Breast epithelium (tissue), 4 donors: ENCODE results near the gene CDH18. TPM values are rescaled to one million over a fixed set of nuclear protein-coding genes. Genes with fewer than 3 reads are reported as not detected.

Experiments
- DNase-seq, 2 donors: peaks; one replicate each; pipeline ENCODE4 v3.0.0-alpha.2; 2019; ENCODE audit warnings: low spot score in 2 of 2
- H3K27ac ChIP-seq, 2 donors: fragments of 200-600 bp; sonication (generic) in 1 of 2; one replicate each; pipeline ENCODE4 v1.5.1; 2016 to 2019; ENCODE audit warnings: mild to moderate bottlenecking in 1 of 2
- H3K27me3 ChIP-seq, 2 donors: fragments of 200-600 bp; sonication (generic) in 1 of 2; one replicate each; pipeline versions ENCODE4 v1.5.1 to v1.6.0; 2017 to 2019; ENCODE audit warnings: control low read depth in 1 of 2, mild to moderate bottlenecking in 1 of 2
- H3K36me3 ChIP-seq: fragments of 200-600 bp; one replicate; pipeline ENCODE4 v1.5.1; 2019
- H3K4me1 ChIP-seq, 2 donors: fragments of 200-600 bp; sonication (generic); one replicate each; pipeline ENCODE4 v1.5.1; 2016 to 2019; ENCODE audit warnings: control low read depth in 1 of 2
- H3K4me3 ChIP-seq, 3 donors: fragments of 200-600 bp; sonication (generic); 1 replicate in 2 of 3; 2 replicates in 1 of 3; pipeline ENCODE4 v1.5.1; 2016 to 2019; ENCODE audit warnings: mild to moderate bottlenecking in 3 of 3, moderate library complexity in 2 of 3
- H3K9me3 ChIP-seq, 2 donors: fragments of 200-600 bp; sonication (generic) in 1 of 2; one replicate each; pipeline ENCODE4 v1.5.1; 2016 to 2019; ENCODE audit warnings: control low read depth in 1 of 2
- CTCF ChIP-seq, 3 donors: fragments of 450-650 bp; IDR thresholded peaks; one replicate each; pipeline ENCODE4 v1.5.1; 2016 to 2017; ENCODE audit warnings: antibody characterized with exemption in 3 of 3, mild to moderate bottlenecking in 3 of 3, moderate library complexity in 3 of 3
- POLR2A ChIP-seq: fragments of 450-650 bp; IDR thresholded peaks from one replicate; pipeline ENCODE4 v1.6.1; 2016; ENCODE audit warnings: antibody characterized with exemption, mild to moderate bottlenecking, moderate library complexity
- POLR2AphosphoS5 ChIP-seq, 3 donors: sonication (generic); formaldehyde crosslinking; IDR thresholded peaks; one replicate each; pipeline ENCODE4 v1.6.1; 2017; ENCODE audit warnings: antibody characterized with exemption in 3 of 3
- intact Hi-C: fragments of 100-400 bp; cut with DNase I; formaldehyde crosslinking; loops from one replicate; pipeline ENCODE4 v1.15.1; 2023; ENCODE audit warnings: low total_unique reads
- total RNA-seq, 3 donors: library from RNA; depleted of rRNA; stranded (reverse); fragments of >200 nt; gene quantifications; one replicate each; pipeline ENCODE4 v1.1.0, GENCODE V29; 2016

Gene CDH18
- total RNA-seq, 3 donors from 2014 or later: not detected

GRCh38 chr5:19676895-19677294, 311.1 kb downstream of the CDH18 start:
- intact Hi-C loops: no loop called here
- H3K36me3 ChIP-seq: no peaks in the 10 kb centered on the region
- H3K4me1 ChIP-seq: no peaks in the 10 kb centered on the region
- no peak for TF ChIP-seq POLR2A
- no peak for TF ChIP-seq POLR2AphosphoS5 (IDR thresholded peaks at IDR 0.05)
- no peak for TF ChIP-seq CTCF (IDR thresholded peaks at IDR 0.05)
- H3K4me3 ChIP-seq: no peak overlapping the region
- no peaks in the 10 kb centered on the region for H3K9me3 ChIP-seq
- no peak for DNase-seq
- H3K27me3 ChIP-seq: no peaks in the 10 kb centered on the region
- no peak overlapping the region for H3K27ac ChIP-seq

- H3K36me3 ChIP-seq: no peaks in the 10 kb centered on the region
- intact Hi-C loops: no loop called here
- H3K27me3 ChIP-seq: no peaks in the 10 kb centered on the region
- DNase-seq: no peak
- no peaks in the 10 kb centered on the region for H3K4me1 ChIP-seq
- no peak overlapping the region for H3K4me3 ChIP-seq
- no peak overlapping the region for H3K27ac ChIP-seq
- TF ChIP-seq POLR2AphosphoS5 (IDR thresholded peaks at IDR 0.05): no peak
- no peak for TF ChIP-seq CTCF (IDR thresholded peaks at IDR 0.05)
- TF ChIP-seq POLR2A: no peak
- H3K9me3 ChIP-seq: no peaks in the 10 kb centered on the region
Observed at GRCh38 chr5:19660679-19661078, 327.3 kb downstream of the CDH18 start.

- Histone ChIP-seq H3K9me3 (no peaks in the 10 kb centered on the region), H3K36me3 (no peaks in the 10 kb centered on the region), H3K4me3 (no peak overlapping the region), H3K27me3 (no peaks in the 10 kb centered on the region), H3K27ac (no peak overlapping the region), H3K4me1 (no peaks in the 10 kb centered on the region)
- intact Hi-C loops: no loop called here
- TF ChIP-seq POLR2A (no peak), CTCF (IDR thresholded peaks at IDR 0.05) (no peak), POLR2AphosphoS5 (IDR thresholded peaks at IDR 0.05) (no peak)
- no peak for DNase-seq
Observed at GRCh38 chr5:19655627-19656026, 332.4 kb downstream of the CDH18 start.

- no peak overlapping the region for H3K27ac ChIP-seq
- no peak for DNase-seq
- H3K4me3 ChIP-seq: no peak overlapping the region
- TF ChIP-seq CTCF (IDR thresholded peaks at IDR 0.05): no peak
- TF ChIP-seq POLR2A: no peak
- no peak for TF ChIP-seq POLR2AphosphoS5 (IDR thresholded peaks at IDR 0.05)
- no peaks in the 10 kb centered on the region for H3K4me1 ChIP-seq
- no peaks in the 10 kb centered on the region for H3K9me3 ChIP-seq
- H3K36me3 ChIP-seq: peaks cover 4% of the 10 kb centered on the region
- intact Hi-C loops: no loop called here
- H3K27me3 ChIP-seq: no peaks in the 10 kb centered on the region
Observed at GRCh38 chr5:19638461-19638860, 349.5 kb downstream of the CDH18 start.

GRCh38 chr5:19630876-19631275, 357.1 kb downstream of the CDH18 start:
- no peak for DNase-seq
- intact Hi-C loops: no loop called here
- Histone ChIP-seq H3K4me1 (no peaks in the 10 kb centered on the region), H3K36me3 (no peaks in the 10 kb centered on the region), H3K27ac (no peak overlapping the region), H3K27me3 (no peaks in the 10 kb centered on the region), H3K4me3 (no peak overlapping the region), H3K9me3 (no peaks in the 10 kb centered on the region)
- TF ChIP-seq POLR2A (no peak), POLR2AphosphoS5 (IDR thresholded peaks at IDR 0.05) (no peak), CTCF (IDR thresholded peaks at IDR 0.05) (no peak)
